Erythroblast (primary cell): ENCODE results near the gene LAMC2.

Source experiments
- DNase-seq, 2 experiments: peaks; one replicate each; lab custom pipeline; 2025; lab: John Stamatoyannopoulos, UW
- GATA1 ChIP-seq: IDR thresholded peaks from 2 replicates; pipeline ENCODE4 v1.6.1; 2011; ENCODE audit warnings: low read depth, mild to moderate bottlenecking, control low read depth, low read length, moderate library complexity
- POLR2A ChIP-seq: IDR thresholded peaks from 2 replicates; pipeline ENCODE4 v1.6.1; 2011; ENCODE audit warnings: mild to moderate bottlenecking, low read length

Gene LAMC2

DNA sequence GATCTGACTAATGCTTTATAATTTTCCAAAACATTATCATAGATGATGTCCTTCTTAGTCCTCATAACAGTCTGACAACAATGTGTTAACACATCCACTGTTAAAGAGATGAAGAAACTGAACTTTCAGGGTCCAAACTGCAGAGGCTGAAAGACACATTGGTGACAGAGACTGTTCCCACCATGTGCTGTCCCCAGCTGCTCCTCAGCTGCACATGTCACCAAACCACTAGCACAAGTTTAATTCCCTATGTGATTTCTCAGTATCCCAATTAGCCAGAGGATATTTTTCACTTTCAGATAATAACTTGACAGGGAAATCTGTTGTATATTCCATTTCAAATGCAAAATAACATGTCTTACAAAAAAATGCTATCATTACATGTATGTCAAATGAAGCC, 24.6 kb downstream of the LAMC2 start:
- TF ChIP-seq POLR2A (no peak), GATA1 (no peak)
- DNase-seq: no peak

DNA sequence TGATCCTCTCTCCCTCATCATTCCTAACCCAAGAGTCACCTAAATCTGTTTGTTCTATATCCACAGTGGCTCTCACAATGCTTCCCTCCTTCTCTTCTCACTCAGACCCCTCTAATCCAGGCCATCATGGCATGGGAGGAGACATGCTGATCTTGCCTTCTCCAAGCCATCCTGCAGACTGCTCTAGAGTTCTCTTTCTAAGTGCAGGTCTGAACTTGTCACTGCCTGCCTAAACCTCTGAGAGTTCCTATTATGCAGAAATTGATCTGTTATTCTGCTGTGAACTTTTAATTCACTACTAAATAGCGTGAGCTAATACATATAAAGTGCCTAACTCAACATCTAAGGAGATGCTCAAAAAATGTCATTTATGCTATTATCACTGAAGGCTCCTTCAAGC, 26.8 kb downstream of the LAMC2 start:
- TF ChIP-seq POLR2A (no peak), GATA1 (no peak)
- DNase-seq: no peak

- TF ChIP-seq GATA1: no peak
- no peak for TF ChIP-seq POLR2A
- DNase-seq: no peak
Observed at GRCh38 chr1:183214021-183214970, 28.2 kb downstream of the LAMC2 start.

DNA sequence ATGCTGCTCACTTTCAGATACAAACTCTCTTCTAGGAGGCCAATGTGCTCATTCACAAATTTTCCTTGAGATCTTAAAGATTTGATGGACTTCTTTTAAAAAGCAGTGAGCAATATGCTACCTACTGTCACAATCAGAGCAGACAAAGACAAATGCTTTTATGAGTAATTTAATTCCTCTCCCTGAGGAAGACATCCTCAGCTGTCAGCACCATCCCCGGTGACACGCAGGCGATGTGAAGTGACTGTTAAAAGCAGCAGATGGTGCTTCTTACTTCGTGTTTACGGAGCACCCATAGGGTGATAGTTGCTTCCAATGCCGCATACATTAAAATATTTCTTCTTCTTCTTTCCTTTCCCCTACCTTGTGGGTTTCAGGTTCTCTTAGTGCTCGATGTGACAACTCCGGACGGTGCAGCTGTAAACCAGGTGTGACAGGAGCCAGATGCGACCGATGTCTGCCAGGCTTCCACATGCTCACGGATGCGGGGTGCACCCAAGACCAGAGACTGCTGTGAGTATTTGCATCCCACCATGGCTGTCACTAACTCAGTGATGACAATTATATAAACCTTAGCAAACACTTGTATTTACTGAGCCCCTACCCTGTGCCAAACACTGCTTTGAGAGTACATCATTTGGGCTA, 29.1 kb downstream of the LAMC2 start:
- no peak for DNase-seq
- TF ChIP-seq GATA1: no peak
- no peak for TF ChIP-seq POLR2A

GRCh38 chr1:183215936-183216335, 29.9 kb downstream of the LAMC2 start:
- TF ChIP-seq POLR2A (no peak), GATA1 (no peak)
- no peak for DNase-seq

- no peak for TF ChIP-seq GATA1
- TF ChIP-seq POLR2A: no peak
- no peak for DNase-seq
Observed at GRCh38 chr1:183218027-183218618, 32.1 kb downstream of the LAMC2 start.

- no peak for TF ChIP-seq POLR2A
- TF ChIP-seq GATA1: no peak
- DNase-seq: peak in 1 of 2 experiments; percentile 16
Observed at GRCh38 chr1:183218971-183219615, 33.0 kb downstream of the LAMC2 start.

GRCh38 chr1:183219616-183220009, 33.5 kb downstream of the LAMC2 start:
- no peak for TF ChIP-seq GATA1
- TF ChIP-seq POLR2A: no peak
- no peak for DNase-seq

DNA sequence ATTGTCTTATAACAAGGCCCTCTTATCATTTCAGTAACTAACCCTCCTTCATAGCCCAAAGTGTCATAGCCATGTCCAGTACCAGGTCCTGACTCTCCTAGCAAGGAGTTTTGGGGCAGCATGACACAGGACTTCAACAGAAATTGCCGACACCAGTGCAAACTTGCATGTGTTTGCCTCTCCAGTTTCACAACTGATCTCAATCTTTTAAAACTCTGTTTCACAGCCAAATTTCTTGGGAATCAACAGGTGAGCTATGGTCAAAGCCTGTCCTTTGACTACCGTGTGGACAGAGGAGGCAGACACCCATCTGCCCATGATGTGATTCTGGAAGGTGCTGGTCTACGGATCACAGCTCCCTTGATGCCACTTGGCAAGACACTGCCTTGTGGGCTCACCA, 36.8 kb downstream of the LAMC2 start:
- no peak for DNase-seq

GRCh38 chr1:183223467-183223866, 37.4 kb downstream of the LAMC2 start:
- TF ChIP-seq GATA1 (no peak), POLR2A (no peak)
- DNase-seq: no peak

More for the DNA sequence above, 36.8 kb downstream of the LAMC2 start:
- TF ChIP-seq POLR2A (no peak), GATA1 (no peak)

- no peak for DNase-seq
- TF ChIP-seq POLR2A (no peak), GATA1 (no peak)
Observed at GRCh38 chr1:183226361-183226760, 40.3 kb downstream of the LAMC2 start.

DNA sequence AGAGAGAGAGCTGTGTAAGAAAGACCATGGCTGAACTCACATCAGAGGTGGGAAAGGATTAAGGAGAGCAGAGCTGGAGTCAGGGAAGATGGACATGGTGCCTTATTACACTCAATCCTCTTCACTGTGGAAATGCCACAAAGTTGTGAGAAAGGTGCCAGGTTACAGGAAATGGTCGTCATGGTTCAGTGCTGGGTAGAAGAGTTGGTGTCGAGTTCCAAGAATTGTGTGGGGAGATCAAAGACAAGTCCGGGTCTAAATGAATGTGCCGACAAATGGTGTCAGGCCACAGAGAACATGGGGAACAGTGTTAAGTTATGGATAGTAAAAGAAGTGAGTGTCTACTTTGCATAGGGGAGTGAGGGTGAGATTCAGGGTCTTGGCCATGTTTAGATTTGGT, 40.9 kb downstream of the LAMC2 start:
- DNase-seq: no peak
- TF ChIP-seq POLR2A: no peak
- TF ChIP-seq GATA1: no peak

GRCh38 chr1:183227422-183228346, 41.6 kb downstream of the LAMC2 start:
- DNase-seq: peak; percentile 38 to 60
- TF ChIP-seq POLR2A (no peak), GATA1 (no peak)
